Measurements from ENCODE around the gene AGRN. TPM values are rescaled to one million over a fixed set of nuclear protein-coding genes. Genes with fewer than 3 reads are reported as not detected.
"Not testable (repeated sequence)": the region's sequence is repeated elsewhere in the genome, so short reads cannot be mapped to it uniquely, and the experiment has no call there.

The AGRN gene
- total RNA-seq, 1 donor from 2014 or later, result 12.7 TPM

- intact Hi-C loops (cut with micrococcal nuclease), result no loop called here
Measured at GRCh38 chr1:1072849-1073742, 53.2 kb downstream of the AGRN start.

GRCh38 chr1:1073743-1074587 is 54.0 kb downstream of the AGRN start, which contains the start of gene RNF223:
Gene RNF223 (minus strand): TSS chr1:1074306. CDS start chr1:1072566, 1,740 bp downstream.
- intact Hi-C loops (cut with micrococcal nuclease), result no loop called here

GRCh38 chr1:1074631-1075147 is 54.8 kb downstream of the AGRN start:
- intact Hi-C loops (cut with micrococcal nuclease), result no loop called here

GRCh38 chr1:1075148-1075935 is 55.4 kb downstream of the AGRN start:
- intact Hi-C loops (cut with micrococcal nuclease), result no loop called here

- intact Hi-C loops (cut with micrococcal nuclease), result not testable (repeated sequence)
Measured at GRCh38 chr1:1077396-1077795, 57.5 kb downstream of the AGRN start.

- intact Hi-C loops (cut with micrococcal nuclease), result no loop called here
Measured at GRCh38 chr1:1079408-1080121, 59.6 kb downstream of the AGRN start.

- intact Hi-C loops (cut with micrococcal nuclease), result no loop called here
Measured at GRCh38 chr1:1080122-1080757, 60.3 kb downstream of the AGRN start.

GRCh38 chr1:1080951-1081310 is 61.0 kb downstream of the AGRN start:
- intact Hi-C loops (cut with micrococcal nuclease), result no loop called here

- intact Hi-C loops (cut with micrococcal nuclease), result no loop called here
Measured at GRCh38 chr1:1081311-1082238, 61.7 kb downstream of the AGRN start.

- intact Hi-C loops (cut with micrococcal nuclease), result no loop called here
Measured at GRCh38 chr1:1082239-1082775, 62.4 kb downstream of the AGRN start.

- intact Hi-C loops (cut with micrococcal nuclease), result no loop called here
Measured at GRCh38 chr1:1082776-1083415, 63.0 kb downstream of the AGRN start.

- intact Hi-C loops (cut with micrococcal nuclease), result no loop called here
Measured at GRCh38 chr1:1083416-1084371, 63.8 kb downstream of the AGRN start.

GRCh38 chr1:1084372-1085170 is 64.7 kb downstream of the AGRN start:
- intact Hi-C loops (cut with micrococcal nuclease), result no loop called here

GRCh38 chr1:1085171-1085841 is 65.4 kb downstream of the AGRN start:
- intact Hi-C loops (cut with micrococcal nuclease), result no loop called here

Measured in T-helper 1 cell treated with Interleukin-12 subunit alpha and Interleukin-12 subunit beta and Interleukin-4 antibody, amounts not matched to agents 30 ng/mL and 1 ng/mL, for 36 hours (primary cell).